ENCODE measurements around the gene ERCC2.
A peak's percentile ranks its signal among the peaks of the same experiment; 100 is the strongest.

ERCC2 gene

DNA sequence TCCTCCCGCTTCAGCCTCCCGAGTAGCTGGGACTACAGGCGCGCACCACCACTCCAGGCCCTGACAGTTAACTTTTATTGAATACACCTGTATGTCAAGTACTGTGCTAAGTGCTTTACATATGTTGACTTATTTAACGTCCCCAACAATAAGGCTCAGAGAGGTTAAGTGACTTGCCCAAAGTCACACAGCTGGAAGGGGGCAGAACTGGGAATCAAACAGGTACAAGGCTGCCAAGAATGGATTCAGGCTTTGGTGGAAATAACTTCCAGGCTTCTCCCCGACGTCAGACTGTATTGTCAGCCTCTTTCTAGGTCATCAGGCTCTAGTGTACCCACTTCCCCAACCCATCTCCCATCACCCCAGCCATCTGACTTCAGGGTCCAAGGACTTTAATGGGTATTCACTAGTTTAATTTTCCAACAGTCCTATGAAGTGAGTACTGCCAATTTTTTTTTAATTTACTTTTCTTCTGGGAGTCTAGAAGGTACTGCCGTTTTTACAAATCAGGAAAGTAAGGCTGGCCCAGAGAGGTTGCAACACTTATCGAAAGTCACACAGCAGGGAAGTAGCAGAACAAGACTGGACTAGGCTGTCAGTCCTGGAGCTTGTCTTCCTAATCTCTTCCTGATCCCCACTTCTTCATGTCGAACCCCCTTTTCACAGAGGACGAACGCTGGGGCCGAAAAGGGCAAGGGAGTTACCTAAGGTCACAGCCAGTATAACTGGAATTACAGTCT lies 42.8 kb downstream of the ERCC2 start:
- no peak for DNase-seq (ENCODE audit: extremely low spot score)
- TF ChIP-seq ZNF384 (IDR thresholded peaks at IDR 0.05), result no peak
- TF ChIP-seq LEF1 (IDR thresholded peaks at IDR 0.05; ENCODE audit: borderline replicate concordance), result no peak
- no peak for TF ChIP-seq ELF4 (IDR thresholded peaks at IDR 0.05)
- no peak for TF ChIP-seq L3MBTL2 (conservative IDR thresholded peaks at IDR 0.05)
- no peak for TF ChIP-seq FOXA1 (IDR thresholded peaks at IDR 0.05)
- POLR2A ChIA-PET, result no interaction called here
- CTCF ChIA-PET, result interaction anchor here (1.1 kb wide), 1 partner anchor 112 kb away, joined by 3 read pairs; no protein-coding TSS in a partner anchor

GRCh38 chr19:45324349-45324907 lies 45.9 kb downstream of the ERCC2 start:
- ChIA-PET CTCF (no interaction called here), POLR2A (no interaction called here)
- no peak for TF ChIP-seq FOXA1 (IDR thresholded peaks at IDR 0.05)
- TF ChIP-seq PKNOX1 (IDR thresholded peaks at IDR 0.05), result peak; percentile 74
- DNase-seq (ENCODE audit: extremely low spot score), result no peak

GRCh38 chr19:45323671-45324081 lies 46.7 kb downstream of the ERCC2 start:
- TF ChIP-seq SP1 (IDR thresholded peaks at IDR 0.05) (no peak), TARDBP (IDR thresholded peaks at IDR 0.05) (no peak), PKNOX1 (IDR thresholded peaks at IDR 0.05) (no peak), FOXK2 (IDR thresholded peaks at IDR 0.05) (no peak), BHLHE40 (IDR thresholded peaks at IDR 0.05; ENCODE audit: borderline replicate concordance) (no peak), ZNF384 (IDR thresholded peaks at IDR 0.05) (no peak), ARNT (IDR thresholded peaks at IDR 0.05) (no peak), NFRKB (IDR thresholded peaks at IDR 0.05) (no peak), CTBP1 (IDR thresholded peaks at IDR 0.05; ENCODE audit: borderline replicate concordance) (no peak), FOXM1 (IDR thresholded peaks at IDR 0.05; ENCODE audit: borderline replicate concordance) (no peak)
- ChIA-PET POLR2A (no interaction called here), CTCF (no interaction called here)
- no peak for DNase-seq (ENCODE audit: extremely low spot score)

- DNase-seq (ENCODE audit: extremely low spot score), result no peak
- ChIA-PET POLR2A (no interaction called here), CTCF (no interaction called here)
- TF ChIP-seq HDGF (IDR thresholded peaks at IDR 0.05; ENCODE audit: borderline replicate concordance), result no peak
- TF ChIP-seq PKNOX1 (IDR thresholded peaks at IDR 0.05), result no peak
- no peak for TF ChIP-seq CTBP1 (IDR thresholded peaks at IDR 0.05; ENCODE audit: borderline replicate concordance)
- TF ChIP-seq FOXK2 (IDR thresholded peaks at IDR 0.05), result no peak
These were observed 47.6 kb downstream of the ERCC2 start, which contains the start of gene CKM for GRCh38 chr19:45322744-45323281. Gene CKM, minus strand, starts transcription at chr19:45322875. Its CDS starts 3,162 bp downstream, at chr19:45319713.

DNA sequence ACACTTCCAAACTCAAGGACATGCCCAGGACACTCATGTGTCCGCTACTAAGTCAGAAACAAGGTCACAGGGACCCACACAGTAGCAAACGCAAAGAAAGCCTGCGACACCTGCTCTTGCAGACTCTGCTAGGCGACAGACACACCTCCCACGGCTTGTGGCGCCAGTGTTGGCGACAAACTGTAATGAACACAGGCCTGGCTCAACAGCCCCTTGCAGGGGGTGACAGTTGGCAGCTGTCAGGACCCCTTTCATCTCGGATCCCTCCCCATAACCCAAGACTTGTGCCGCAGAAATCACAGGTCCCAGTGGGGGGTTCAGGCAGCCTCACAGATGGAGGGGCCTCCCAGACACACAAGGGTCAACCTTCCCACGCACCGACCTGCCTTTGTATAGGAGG lies 48.1 kb downstream of the ERCC2 start:
- no peak for DNase-seq (ENCODE audit: extremely low spot score)
- POLR2A ChIA-PET, result no interaction called here
- CTCF ChIA-PET, result no interaction called here
- TF ChIP-seq L3MBTL2 (conservative IDR thresholded peaks at IDR 0.05) (no peak), FOXK2 (IDR thresholded peaks at IDR 0.05) (no peak), ZNF384 (IDR thresholded peaks at IDR 0.05) (no peak), SUZ12 (IDR thresholded peaks at IDR 0.05) (no peak), ELF4 (IDR thresholded peaks at IDR 0.05) (no peak), BHLHE40 (IDR thresholded peaks at IDR 0.05; ENCODE audit: borderline replicate concordance) (no peak), CTBP1 (IDR thresholded peaks at IDR 0.05; ENCODE audit: borderline replicate concordance) (no peak), FOXA1 (IDR thresholded peaks at IDR 0.05) (no peak), ARNT (IDR thresholded peaks at IDR 0.05) (no peak), SP1 (IDR thresholded peaks at IDR 0.05) (no peak)

GRCh38 chr19:45321848-45322247 lies 48.5 kb downstream of the ERCC2 start:
- TF ChIP-seq TARDBP (IDR thresholded peaks at IDR 0.05) (no peak), HDGF (IDR thresholded peaks at IDR 0.05; ENCODE audit: borderline replicate concordance) (no peak), L3MBTL2 (conservative IDR thresholded peaks at IDR 0.05) (no peak), NFRKB (IDR thresholded peaks at IDR 0.05) (no peak), PKNOX1 (IDR thresholded peaks at IDR 0.05) (no peak), FOXM1 (IDR thresholded peaks at IDR 0.05; ENCODE audit: borderline replicate concordance) (no peak), BHLHE40 (IDR thresholded peaks at IDR 0.05; ENCODE audit: borderline replicate concordance) (no peak), SP1 (IDR thresholded peaks at IDR 0.05) (no peak), FOXK2 (IDR thresholded peaks at IDR 0.05) (no peak), ZNF384 (IDR thresholded peaks at IDR 0.05) (no peak)
- POLR2A ChIA-PET, result no interaction called here
- no peak for DNase-seq (ENCODE audit: extremely low spot score)
- CTCF ChIA-PET, result no interaction called here

All from HEK293T (cell line).